ENCODE measurements around the gene OR4F6.
"Not testable (repeated sequence)": the region's sequence is repeated elsewhere in the genome, so short reads cannot be mapped to it uniquely, and the experiment has no call there.

GRCh38 chr15:101786422-101786821, 16.9 kb upstream of the OR4F6 start:
- TF ChIP-seq CTCF (IDR thresholded peaks at IDR 0.05); JUND (IDR thresholded peaks at IDR 0.05); MAX (IDR thresholded peaks at IDR 0.05; ENCODE audit: low read depth); SIN3A (IDR thresholded peaks at IDR 0.05; ENCODE audit: borderline replicate concordance, low read depth, low read length); POLR2AphosphoS5 (IDR thresholded peaks at IDR 0.05; ENCODE audit: low read depth, low read length); EP300 (IDR thresholded peaks at IDR 0.05; ENCODE audit: borderline replicate concordance in 1 of 2, low read depth in 1 of 2, low read length in 1 of 2); NFIC (IDR thresholded peaks at IDR 0.05; ENCODE audit: borderline replicate concordance); GABPA (IDR thresholded peaks at IDR 0.05; ENCODE audit: low read depth); SMC3 (IDR thresholded peaks at IDR 0.05; ENCODE audit: low read depth, low read length): not testable (repeated sequence)
- TF ChIP-seq, protein P1, sequence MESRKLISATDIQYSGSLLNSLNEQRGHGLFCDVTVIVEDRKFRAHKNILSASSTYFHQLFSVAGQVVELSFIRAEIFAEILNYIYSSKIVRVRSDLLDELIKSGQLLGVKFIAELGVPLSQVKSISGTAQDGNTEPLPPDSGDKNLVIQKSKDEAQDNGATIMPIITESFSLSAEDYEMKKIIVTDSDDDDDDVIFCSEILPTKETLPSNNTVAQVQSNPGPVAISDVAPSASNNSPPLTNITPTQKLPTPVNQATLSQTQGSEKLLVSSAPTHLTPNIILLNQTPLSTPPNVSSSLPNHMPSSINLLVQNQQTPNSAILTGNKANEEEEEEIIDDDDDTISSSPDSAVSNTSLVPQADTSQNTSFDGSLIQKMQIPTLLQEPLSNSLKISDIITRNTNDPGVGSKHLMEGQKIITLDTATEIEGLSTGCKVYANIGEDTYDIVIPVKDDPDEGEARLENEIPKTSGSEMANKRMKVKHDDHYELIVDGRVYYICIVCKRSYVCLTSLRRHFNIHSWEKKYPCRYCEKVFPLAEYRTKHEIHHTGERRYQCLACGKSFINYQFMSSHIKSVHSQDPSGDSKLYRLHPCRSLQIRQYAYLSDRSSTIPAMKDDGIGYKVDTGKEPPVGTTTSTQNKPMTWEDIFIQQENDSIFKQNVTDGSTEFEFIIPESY (IDR thresholded peaks at IDR 0.05; ENCODE audit: borderline replicate concordance, low read depth), result not testable (repeated sequence)

Data from SK-N-SH (cell line).